Caco-2 (cell line): Measurements from ENCODE around the gene MYH7. TPM values are rescaled to one million over a fixed set of nuclear protein-coding genes. Genes with fewer than 3 reads are reported as not detected.
A peak's percentile ranks its signal among the peaks of the same experiment; 100 is the strongest.
"Not testable (repeated sequence)": the region's sequence is repeated elsewhere in the genome, so short reads cannot be mapped to it uniquely, and the experiment has no call there.

Experiments
- BruUV-seq: library from RNA; stranded (reverse); fragments of 400-500 nt; replicated peaks from 2 replicates; lab custom pipeline; 2021; lab: Mats Ljungman, UMichigan
- CTCF ChIA-PET: fragments of 300-600 bp; sonication (Branson Sonifier 250); formaldehyde crosslinking; loops from one replicate; lab custom pipeline; 2022; ENCODE audit warnings: antibody characterized with exemption; lab: Charles Lee
- POLR2A ChIA-PET: fragments of 300-600 bp; sonication (Branson Sonifier 250); formaldehyde crosslinking; loops from one replicate; lab custom pipeline; 2022; ENCODE audit warnings: antibody characterized with exemption; lab: Charles Lee
- DNase-seq, 2 experiments: peaks; one replicate each; pipeline versions ENCODE4 v3.0.0 to v3.0.0-alpha.2; 2020 to 2022
- H3K27me3 ChIP-seq: replicated peaks from 2 replicates; pipeline ENCODE4 v1.6.0; 2011; ENCODE audit warnings: low read length; ENCODE audit not compliant: control insufficient read depth, insufficient read depth
- H3K36me3 ChIP-seq: 2 replicates; pipeline ENCODE4 v1.5.1; 2011; ENCODE audit warnings: low read length; ENCODE audit not compliant: control insufficient read depth, insufficient read depth
- H3K4me1 ChIP-seq: fragments of 250-450 bp; sonication (Bioruptor Pico); 2 replicates; pipeline ENCODE4 v1.5.1; 2020; ENCODE audit warnings: mild to moderate bottlenecking
- H3K4me3 ChIP-seq: 2 replicates; pipeline ENCODE4 v1.5.1; 2011; ENCODE audit warnings: low read depth, mild to moderate bottlenecking, control low read depth, low read length
- H3K9me3 ChIP-seq: fragments of 250-450 bp; sonication (Bioruptor Pico); 2 replicates; pipeline ENCODE4 v1.5.1; 2020; ENCODE audit warnings: mild to moderate bottlenecking, moderate library complexity
- H3K27ac Mint-ChIP-seq: one replicate; pipeline ENCODE4 v1.8.0; 2022; ENCODE audit warnings: mixed read lengths; ENCODE audit not compliant: unreplicated experiment
- H3K27me3 Mint-ChIP-seq: one replicate; pipeline ENCODE4 v1.8.0; 2022; ENCODE audit warnings: mixed read lengths; ENCODE audit not compliant: insufficient read depth, unreplicated experiment
- H3K36me3 Mint-ChIP-seq: one replicate; pipeline ENCODE4 v1.8.0; 2022; ENCODE audit warnings: mild to moderate bottlenecking, mixed read lengths; ENCODE audit not compliant: insufficient read depth, unreplicated experiment
- H3K4me1 Mint-ChIP-seq: one replicate; pipeline ENCODE4 v1.8.0; 2022; ENCODE audit warnings: low read depth, mixed read lengths; ENCODE audit not compliant: unreplicated experiment
- H3K4me3 Mint-ChIP-seq: one replicate; pipeline ENCODE4 v1.8.0; 2022; ENCODE audit warnings: mild to moderate bottlenecking, moderate library complexity, mixed read lengths; ENCODE audit not compliant: unreplicated experiment
- H3K9me3 Mint-ChIP-seq: one replicate; pipeline ENCODE4 v1.8.0; 2022; ENCODE audit warnings: mixed read lengths; ENCODE audit not compliant: unreplicated experiment
- CTCF ChIP-seq, 2 experiments: fragments of 200-600 bp in 1 of 2; IDR thresholded peaks; 1 replicate in 1 of 2; 2 replicates in 1 of 2; pipeline versions ENCODE4 v1.5.1 to v1.8.0; 2011 to 2022; ENCODE audit warnings: antibody characterized with exemption in 1 of 2, control low read depth in 1 of 2, inconsistent platforms in 1 of 2, low read depth in 1 of 2, low read length in 1 of 2, mild to moderate bottlenecking in 1 of 2, moderate library complexity in 1 of 2; ENCODE audit not compliant: insufficient read depth in 1 of 2, severe bottlenecking in 1 of 2, unreplicated experiment in 1 of 2
- intact Hi-C: fragments of 100-400 bp; cut with micrococcal nuclease; formaldehyde crosslinking; loops from one replicate; pipeline ENCODE4 v1.10.0; 2022; ENCODE audit not compliant: unreplicated experiment
- total RNA-seq: library from RNA; stranded (reverse); gene quantifications from 2 replicates; pipeline ENCODE4 v1.2.3, GENCODE V29; 2022

MYH7 gene
- total RNA-seq, 1 experiment from 2014 or later, result not detected

- DNase-seq, result no peak
- no peaks in the 10 kb centered on the region for H3K9me3 ChIP-seq
- H3K36me3 ChIP-seq, result no peaks in the 10 kb centered on the region
- no peak overlapping the region for H3K4me3 ChIP-seq
- ChIA-PET CTCF (no interaction called here), POLR2A (no interaction called here)
- no peak for TF ChIP-seq CTCF (IDR thresholded peaks at IDR 0.05; ENCODE audit: insufficient read depth in 1 of 2, low read depth in 1 of 2, low read length in 1 of 2, severe bottlenecking in 1 of 2, unreplicated experiment in 1 of 2)
- BruUV-seq, result no TSS peak
- H3K4me1 Mint-ChIP-seq, result no peaks in the 10 kb centered on the region
- no peaks in the 10 kb centered on the region; the same call in 1 of the 2 replicates for H3K27me3 ChIP-seq
- peaks cover 22% of the 10 kb centered on the region for H3K27me3 Mint-ChIP-seq
- intact Hi-C loops, result no loop called here
- H3K9me3 Mint-ChIP-seq, result no peaks in the 10 kb centered on the region
- H3K4me1 ChIP-seq, result no peaks in the 10 kb centered on the region
- no peak overlapping the region for H3K27ac Mint-ChIP-seq
- no peak overlapping the region for H3K4me3 Mint-ChIP-seq
- no peaks in the 10 kb centered on the region for H3K36me3 Mint-ChIP-seq
These were observed 32.4 kb downstream of the MYH7 start for GRCh38 chr14:23403139-23403438.

GRCh38 chr14:23402296-23403138 lies 32.9 kb downstream of the MYH7 start:
- no peaks in the 10 kb centered on the region for H3K36me3 Mint-ChIP-seq
- no peak for TF ChIP-seq CTCF (IDR thresholded peaks at IDR 0.05; ENCODE audit: insufficient read depth in 1 of 2, low read depth in 1 of 2, low read length in 1 of 2, severe bottlenecking in 1 of 2, unreplicated experiment in 1 of 2)
- no peaks in the 10 kb centered on the region for H3K9me3 ChIP-seq
- no peaks in the 10 kb centered on the region for H3K4me1 ChIP-seq
- H3K36me3 ChIP-seq, result no peaks in the 10 kb centered on the region
- no peaks in the 10 kb centered on the region for H3K4me1 Mint-ChIP-seq
- no peaks in the 10 kb centered on the region for H3K9me3 Mint-ChIP-seq
- no peak overlapping the region for H3K4me3 ChIP-seq
- DNase-seq, result no peak
- CTCF ChIA-PET, result interaction anchor here (0.7 kb wide), 1 partner anchor 21 kb away, joined by 3 read pairs; no protein-coding TSS in a partner anchor
- intact Hi-C loops, result no loop called here
- H3K27me3 Mint-ChIP-seq, result peaks cover 19% of the 10 kb centered on the region
- H3K27me3 ChIP-seq, result no peaks in the 10 kb centered on the region; the same call in 1 of the 2 replicates
- no peak overlapping the region for H3K4me3 Mint-ChIP-seq
- no peak overlapping the region for H3K27ac Mint-ChIP-seq
- POLR2A ChIA-PET, result no interaction called here
- BruUV-seq, result no TSS peak

- BruUV-seq, result no TSS peak
- CTCF ChIA-PET, result no interaction called here
- no peak overlapping the region for H3K4me3 Mint-ChIP-seq
- H3K27ac Mint-ChIP-seq, result peak overlapping the region; percentile 13
- Histone ChIP-seq H3K27me3 (no peaks in the 10 kb centered on the region; the same call in 1 of the 2 replicates), H3K36me3 (no peaks in the 10 kb centered on the region), H3K4me3 (no peak overlapping the region), H3K9me3 (no peaks in the 10 kb centered on the region), H3K4me1 (no peaks in the 10 kb centered on the region)
- no peak for DNase-seq
- H3K9me3 Mint-ChIP-seq, result no peaks in the 10 kb centered on the region
- intact Hi-C loops, result no loop called here
- H3K36me3 Mint-ChIP-seq, result no peaks in the 10 kb centered on the region
- TF ChIP-seq CTCF (IDR thresholded peaks at IDR 0.05; ENCODE audit: insufficient read depth in 1 of 2, low read depth in 1 of 2, low read length in 1 of 2, severe bottlenecking in 1 of 2, unreplicated experiment in 1 of 2), result no peak
- POLR2A ChIA-PET, result no interaction called here
- no peaks in the 10 kb centered on the region for H3K4me1 Mint-ChIP-seq
- peaks cover 14% of the 10 kb centered on the region for H3K27me3 Mint-ChIP-seq
These were observed 34.2 kb downstream of the MYH7 start for GRCh38 chr14:23401291-23401690.

GRCh38 chr14:23400496-23401149 lies 34.8 kb downstream of the MYH7 start:
- H3K4me1 Mint-ChIP-seq, H3K27me3 ChIP-seq, H3K36me3 ChIP-seq, CTCF ChIA-PET, H3K9me3 ChIP-seq, H3K4me3 ChIP-seq, DNase-seq, POLR2A ChIA-PET, H3K4me3 Mint-ChIP-seq, H3K4me1 ChIP-seq, BruUV-seq, H3K9me3 Mint-ChIP-seq, intact Hi-C loops, H3K36me3 Mint-ChIP-seq, H3K27ac Mint-ChIP-seq: not testable (repeated sequence)
- peaks cover 11% of the 10 kb centered on the region for H3K27me3 Mint-ChIP-seq
